Right lobe of liver (tissue), 6 donors: ENCODE results near the gene CPE. TPM values are rescaled to one million over a fixed set of nuclear protein-coding genes. Genes with fewer than 3 reads are reported as not detected.

Experiments used
- ATAC-seq, 4 donors: fragments of 200-7000 bp; cut with Tn5 transposase; one replicate each; pipeline ENCODE4 v1.9.1; 2020; ENCODE audit warnings: mild to moderate bottlenecking in 4 of 4, moderate library complexity in 4 of 4
- DNase-seq, 3 donors: peaks; one replicate each; pipeline ENCODE4 v3.0.0-alpha.2; 2020
- H3K27ac ChIP-seq, 3 donors: fragments of 200-600 bp; one replicate each; pipeline ENCODE4 v1.8.0; 2022
- H3K27me3 ChIP-seq, 2 donors: fragments of 200-600 bp; one replicate each; pipeline ENCODE4 v1.8.0; 2022
- H3K36me3 ChIP-seq, 4 donors: fragments of 200-600 bp; sonication (generic) in 1 of 4; one replicate each; pipeline versions ENCODE4 v1.5.1 to v1.8.0; 2017 to 2022; ENCODE audit warnings: control low read depth in 1 of 4
- H3K4me1 ChIP-seq, 4 donors: fragments of 200-600 bp; sonication (generic) in 1 of 4; one replicate each; pipeline versions ENCODE4 v1.5.1 to v1.8.0; 2017 to 2022; ENCODE audit warnings: control low read depth in 1 of 4
- H3K4me3 ChIP-seq, 3 donors: fragments of 200-600 bp; one replicate each; pipeline ENCODE4 v1.8.0; 2022
- H3K9me3 ChIP-seq, 4 donors: fragments of 200-600 bp; sonication (generic) in 1 of 4; one replicate each; pipeline versions ENCODE4 v1.5.1 to v1.8.0; 2017 to 2022; ENCODE audit warnings: control low read depth in 1 of 4
- CTCF ChIP-seq, 4 donors: fragments of 200-600 bp in 3 of 4; fragments of 450-650 bp in 1 of 4; IDR thresholded peaks; one replicate each; pipeline versions ENCODE4 v1.5.1 to v1.8.0; 2016 to 2022; ENCODE audit warnings: antibody characterized with exemption in 4 of 4, mild to moderate bottlenecking in 2 of 4
- POLR2A ChIP-seq: fragments of 450-650 bp; IDR thresholded peaks from one replicate; pipeline ENCODE4 v1.6.1; 2017; ENCODE audit warnings: antibody characterized with exemption, mild to moderate bottlenecking
- WGBS: methylation state at CpG from one replicate; pipeline ENCODE4 v1.1.6; 2018; ENCODE audit warnings: low coverage, low lambda C conversion rate; ENCODE audit not compliant: insufficient coverage; ENCODE audit errors: missing lambda C conversion rate; 5-methylcytosine and 5-hydroxymethylcytosine counted together
- intact Hi-C, 2 donors: fragments of 100-400 bp; cut with DNase I; formaldehyde crosslinking; loops; one replicate each; pipeline versions ENCODE4 v1.11.2 to v1.14.1; 2022
- total RNA-seq, 6 experiments: library from RNA; depleted of rRNA in 2 of 6; stranded (reverse); fragments of >200 nt in 2 of 6; fragmentation: NEBNext Ultra II Directional in 3 of 6; extraction: Animal tissue kit (Norgen Biotek cat#: 25700) in 3 of 6; gene quantifications; one replicate each; pipeline versions ENCODE4 v1.1.0 to v1.2.4, GENCODE V29; 2016 to 2023
- donor health status: DM: no; HTN: yes; CAD: no.
- donor health status: DM: no; HTN: no; CAD: no.
- donor health status: DM: no; HTN: no; CAD: no.
- donor health status: DM: no; HTN: yes; CAD: no.
- donor health status: DM: no; HTN: yes; CAD: no.

CPE gene
- total RNA-seq, 6 experiments from 2014 or later, result 4.2 to 17.3 (median 9.4) TPM

- Histone ChIP-seq H3K4me1 (no peaks in the 10 kb centered on the region), H3K4me3 (peak overlapping the region; percentile 39 to 49 (median 40)), H3K27me3 (no peaks in the 10 kb centered on the region), H3K36me3 (no peaks in the 10 kb centered on the region), H3K9me3 (no peaks in the 10 kb centered on the region), H3K27ac (peak overlapping the region in 1 of 3 donors; percentile 3)
- TF ChIP-seq CTCF (IDR thresholded peaks at IDR 0.05), result no peak
- no peak for TF ChIP-seq POLR2A
- DNase-seq (no peak), ATAC-seq (no peak)
- intact Hi-C loops, result no loop called here
- 56% methylated on average over 1 of the region's 1 CpG for WGBS
Measured at GRCh38 chr4:165378398-165378744, 437 bp upstream of the CPE start.

DNA sequence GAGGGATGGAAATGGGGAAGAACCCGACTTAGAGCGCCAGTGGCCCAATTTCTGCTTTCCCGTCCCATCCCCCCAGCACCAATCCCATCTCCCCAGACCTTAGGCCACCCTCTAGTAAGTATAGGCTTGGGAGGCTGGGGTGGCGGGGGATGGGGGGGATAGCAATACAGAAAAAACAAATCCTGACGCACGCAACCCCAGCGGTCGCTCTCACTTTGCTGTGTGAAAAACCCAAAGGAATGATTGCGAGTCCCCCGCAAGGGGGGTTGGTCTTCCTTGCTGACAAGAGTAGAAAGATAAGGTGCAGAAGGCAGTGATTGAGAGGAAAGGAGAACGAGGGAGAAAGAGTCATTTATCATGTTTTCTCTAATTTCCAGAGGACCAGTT lies 863 bp downstream of the CPE start:
- Histone ChIP-seq H3K27me3 (no peaks in the 10 kb centered on the region), H3K27ac (no peak overlapping the region), H3K4me3 (peak overlapping the region in 2 of 3 donors; percentile 39 to 49), H3K36me3 (no peaks in the 10 kb centered on the region), H3K4me1 (no peaks in the 10 kb centered on the region), H3K9me3 (no peaks in the 10 kb centered on the region)
- intact Hi-C loops, result no loop called here
- WGBS, result 71% methylated on average over 10 of the region's 11 CpGs
- DNase-seq (no peak), ATAC-seq (no peak)
- TF ChIP-seq POLR2A, result no peak
- TF ChIP-seq CTCF (IDR thresholded peaks at IDR 0.05), result no peak

- Histone ChIP-seq H3K27me3 (no peaks in the 10 kb centered on the region), H3K9me3 (no peaks in the 10 kb centered on the region), H3K4me3 (no peak overlapping the region), H3K4me1 (no peaks in the 10 kb centered on the region), H3K36me3 (no peaks in the 10 kb centered on the region), H3K27ac (no peak overlapping the region)
- intact Hi-C loops, result no loop called here
- 37% methylated on average over 1 of the region's 1 CpG for WGBS
- no peak for DNase-seq
- TF ChIP-seq CTCF (IDR thresholded peaks at IDR 0.05), result no peak
- TF ChIP-seq POLR2A, result no peak
- no peak for ATAC-seq
Measured at GRCh38 chr4:165380805-165381204, 2.0 kb downstream of the CPE start.

- TF ChIP-seq CTCF (IDR thresholded peaks at IDR 0.05), result no peak
- TF ChIP-seq POLR2A, result no peak
- DNase-seq, result no peak
- H3K27ac ChIP-seq, result no peak overlapping the region
- ATAC-seq, result no peak
- H3K36me3 ChIP-seq, result no peaks in the 10 kb centered on the region
- no peak overlapping the region for H3K4me3 ChIP-seq
- intact Hi-C loops, result no loop called here
- H3K27me3 ChIP-seq, result no peaks in the 10 kb centered on the region
- no peaks in the 10 kb centered on the region for H3K9me3 ChIP-seq
- H3K4me1 ChIP-seq, result no peaks in the 10 kb centered on the region
- 84% methylated on average over 3 of the region's 3 CpGs for WGBS
Measured at GRCh38 chr4:165381821-165382373, 3.1 kb downstream of the CPE start.

GRCh38 chr4:165382640-165383039 lies 3.8 kb downstream of the CPE start:
- TF ChIP-seq CTCF (IDR thresholded peaks at IDR 0.05) (no peak), POLR2A (no peak)
- intact Hi-C loops, result no loop called here
- no peaks in the 10 kb centered on the region for H3K27me3 ChIP-seq
- H3K9me3 ChIP-seq, result no peaks in the 10 kb centered on the region
- no peak overlapping the region for H3K27ac ChIP-seq
- no peaks in the 10 kb centered on the region for H3K4me1 ChIP-seq
- no peak for ATAC-seq
- H3K4me3 ChIP-seq, result no peak overlapping the region
- 80% methylated on average over 1 of the region's 1 CpG for WGBS
- H3K36me3 ChIP-seq, result no peaks in the 10 kb centered on the region
- no peak for DNase-seq
